Prostate gland (tissue), 2 donors: ENCODE results near the gene SDC3. TPM values are rescaled to one million over a fixed set of nuclear protein-coding genes. Genes with fewer than 3 reads are reported as not detected.
"Not testable (repeated sequence)": the region's sequence is repeated elsewhere in the genome, so short reads cannot be mapped to it uniquely, and the experiment has no call there.

Experiments used
- DNase-seq: peaks from one replicate; pipeline ENCODE4 v3.0.0-alpha.2; 2019; ENCODE audit warnings: low spot score
- H3K27ac ChIP-seq, 2 donors: fragments of 200-600 bp; sonication (generic); 2 replicates each; pipeline ENCODE4 v1.5.1; 2017 to 2019
- H3K27me3 ChIP-seq: fragments of 200-600 bp; sonication (generic); replicated peaks from 2 replicates; pipeline ENCODE4 v1.5.1; 2019; ENCODE audit not compliant: insufficient read depth
- H3K36me3 ChIP-seq, 2 donors: fragments of 200-600 bp; sonication (generic); 1 replicate in 1 of 2; 2 replicates in 1 of 2; pipeline versions ENCODE4 v1.5.1 to v1.8.1; 2017 to 2019
- H3K4me1 ChIP-seq: fragments of 200-600 bp; sonication (generic); replicated peaks from 2 replicates; pipeline ENCODE4 v1.5.1; 2019
- H3K4me3 ChIP-seq, 2 donors: fragments of 200-600 bp; sonication (generic); 2 replicates each; pipeline ENCODE4 v1.5.1; 2017 to 2019
- H3K9me3 ChIP-seq: fragments of 200-600 bp; sonication (generic); 2 replicates; pipeline ENCODE4 v1.5.1; 2017
- CTCF ChIP-seq, 4 experiments: fragments of 200-600 bp in 2 of 4; fragments of 450-650 bp in 2 of 4; sonication (generic) in 2 of 4; IDR thresholded peaks; 1 replicate in 3 of 4; 2 replicates in 1 of 4; pipeline ENCODE4 v1.5.1; 2016 to 2019; ENCODE audit warnings: antibody characterized with exemption in 4 of 4, mild to moderate bottlenecking in 2 of 4, moderate library complexity in 2 of 4
- POLR2A ChIP-seq: fragments of 450-650 bp; IDR thresholded peaks from one replicate; pipeline ENCODE4 v1.6.1; 2016; ENCODE audit warnings: antibody characterized with exemption, mild to moderate bottlenecking
- POLR2AphosphoS5 ChIP-seq: sonication (generic); formaldehyde crosslinking; IDR thresholded peaks from one replicate; pipeline ENCODE4 v1.6.1; 2017; ENCODE audit warnings: antibody characterized with exemption
- WGBS: methylation state at CpG from one replicate; pipeline ENCODE4 v1.1.5; 2018; 5-methylcytosine and 5-hydroxymethylcytosine counted together
- intact Hi-C: fragments of 100-400 bp; cut with DNase I; formaldehyde crosslinking; loops from one replicate; pipeline ENCODE4 v1.14.2; 2022
- total RNA-seq, 2 donors: library from RNA; depleted of rRNA; stranded (reverse); fragments of >200 nt; gene quantifications; one replicate each; pipeline ENCODE4 v1.1.0, GENCODE V29; 2016

Gene SDC3
- total RNA-seq, 2 donors from 2014 or later, result 25.5 to 39.6 TPM

- Histone ChIP-seq H3K27ac (no peak overlapping the region), H3K36me3 (peaks cover 0 to 12% of the 10 kb centered on the region in 2 donors), H3K27me3 (no peaks in the 10 kb centered on the region), H3K4me3 (no peak overlapping the region), H3K9me3 (no peaks in the 10 kb centered on the region), H3K4me1 (no peaks in the 10 kb centered on the region)
- TF ChIP-seq POLR2A, result no peak
- TF ChIP-seq CTCF (IDR thresholded peaks at IDR 0.05), result no peak
- TF ChIP-seq POLR2AphosphoS5, result no peak
- DNase-seq, result no peak
- intact Hi-C loops, result no loop called here
Observed at GRCh38 chr1:30947212-30947611, 38.7 kb upstream of the SDC3 start.

DNA sequence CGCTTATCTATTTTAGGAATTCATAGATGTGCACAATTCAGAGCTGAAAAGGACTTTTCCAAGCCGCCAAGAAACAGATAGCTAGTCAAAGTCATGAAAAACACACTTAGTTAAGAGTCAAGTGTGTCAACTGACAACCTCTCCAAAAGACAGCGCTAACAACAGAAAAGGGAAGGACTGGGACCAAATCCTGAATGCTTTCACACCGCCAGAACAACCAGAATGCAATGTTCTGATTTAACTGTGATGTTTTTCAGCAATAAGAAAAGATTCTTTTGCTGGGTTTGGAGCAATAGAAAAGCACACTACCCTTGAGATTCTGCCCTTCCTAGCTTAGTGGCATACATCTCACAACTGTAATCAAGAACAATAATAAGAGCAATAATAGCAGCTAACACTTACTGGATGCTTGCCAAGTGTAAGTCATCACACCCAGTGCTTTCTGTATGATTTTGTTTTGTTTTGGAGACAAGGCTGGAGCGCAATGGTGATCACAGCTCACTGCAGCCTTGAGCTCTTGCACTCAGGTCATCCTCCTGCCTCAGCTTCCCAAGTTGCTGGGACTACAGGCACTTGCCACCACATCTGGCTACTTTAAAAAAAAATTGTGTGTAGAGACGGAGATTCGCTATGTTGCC is 33.9 kb upstream of the SDC3 start:
- no peaks in the 10 kb centered on the region for H3K27me3 ChIP-seq
- WGBS, result 92% methylated on average over 7 of the region's 7 CpGs
- H3K4me1 ChIP-seq, result no peaks in the 10 kb centered on the region
- intact Hi-C loops, result no loop called here
- no peak for TF ChIP-seq POLR2AphosphoS5
- TF ChIP-seq POLR2A, result no peak
- no peak for TF ChIP-seq CTCF (IDR thresholded peaks at IDR 0.05)
- H3K27ac ChIP-seq, result no peak overlapping the region
- no peaks in the 10 kb centered on the region for H3K9me3 ChIP-seq
- H3K4me3 ChIP-seq, result no peak overlapping the region
- peaks cover 3 to 12% of the 10 kb centered on the region in 2 donors for H3K36me3 ChIP-seq
- DNase-seq, result no peak

GRCh38 chr1:30940541-30940940 is 32.0 kb upstream of the SDC3 start:
- Histone ChIP-seq H3K4me1 (no peaks in the 10 kb centered on the region), H3K9me3 (no peaks in the 10 kb centered on the region), H3K36me3 (peaks cover 3 to 13% of the 10 kb centered on the region in 2 donors), H3K27me3 (no peaks in the 10 kb centered on the region), H3K27ac (no peak overlapping the region), H3K4me3 (no peak overlapping the region)
- intact Hi-C loops, result no loop called here
- TF ChIP-seq CTCF (IDR thresholded peaks at IDR 0.05), result no peak
- no peak for TF ChIP-seq POLR2A
- TF ChIP-seq POLR2AphosphoS5, result no peak
- no peak for DNase-seq

DNA sequence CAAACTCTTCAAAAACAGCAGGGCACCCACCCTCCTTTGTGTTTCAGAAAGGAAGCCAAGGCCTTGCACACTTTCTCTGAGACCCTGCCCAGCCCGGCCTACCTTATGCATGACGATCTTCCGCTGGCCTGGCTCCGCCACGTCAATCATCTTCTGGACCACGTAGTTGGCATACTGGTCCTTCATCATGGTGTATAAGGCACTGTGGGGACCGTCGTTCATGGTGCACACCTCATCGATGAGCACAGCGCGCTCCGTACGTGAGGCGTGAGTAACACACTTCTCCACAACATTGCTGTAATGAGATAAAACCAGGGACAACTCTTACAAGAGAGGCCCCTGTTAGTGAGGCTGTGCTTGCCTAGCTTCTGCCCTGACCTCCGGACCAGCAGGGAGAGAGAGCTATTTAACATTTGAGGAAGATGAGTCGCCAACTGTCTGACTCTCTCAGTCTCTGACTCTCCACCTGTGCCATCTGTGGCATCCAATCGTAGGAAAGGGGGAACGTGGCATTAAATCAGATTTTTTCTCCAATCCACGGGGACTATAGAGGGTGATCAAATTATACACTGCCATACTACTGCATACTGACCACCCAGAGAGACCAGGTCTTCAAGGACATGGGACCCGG is 28.1 kb upstream of the SDC3 start:
- no peaks in the 10 kb centered on the region for H3K4me1 ChIP-seq
- H3K4me3 ChIP-seq, result no peak overlapping the region
- intact Hi-C loops, result loop anchor here (10.0 kb wide), 1 partner anchor 128 kb away; the partner anchor contains the start of gene PUM1
- WGBS, result 92% methylated on average over 20 of the region's 20 CpGs
- TF ChIP-seq POLR2A, result no peak
- no peak for TF ChIP-seq CTCF (IDR thresholded peaks at IDR 0.05)
- TF ChIP-seq POLR2AphosphoS5, result no peak
- H3K27me3 ChIP-seq, result no peaks in the 10 kb centered on the region
- DNase-seq, result no peak
- no peaks in the 10 kb centered on the region for H3K9me3 ChIP-seq
- peaks cover 3 to 4% of the 10 kb centered on the region in 2 donors for H3K36me3 ChIP-seq
- no peak overlapping the region for H3K27ac ChIP-seq

DNA sequence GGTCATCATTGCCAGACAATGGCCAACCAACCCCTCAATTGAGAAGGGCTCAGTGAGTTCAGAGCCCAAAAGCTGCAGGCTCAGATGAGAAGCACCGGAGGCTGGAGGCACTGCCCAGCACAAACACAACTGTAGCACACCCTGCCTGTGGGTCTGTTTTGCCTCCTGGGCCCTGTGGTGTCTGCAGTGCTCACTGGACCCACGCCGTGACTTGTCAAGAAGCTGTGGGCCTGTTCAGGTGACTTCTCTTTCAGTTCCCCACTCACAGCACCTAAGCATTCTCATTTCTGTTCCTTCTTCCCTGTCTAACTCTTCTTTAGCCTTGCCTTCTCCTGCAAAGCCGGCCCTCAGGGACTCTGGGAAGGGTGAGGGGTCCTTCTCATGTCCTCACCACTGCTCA is 27.2 kb upstream of the SDC3 start:
- H3K4me3 ChIP-seq, DNase-seq, H3K4me1 ChIP-seq, H3K27me3 ChIP-seq, H3K36me3 ChIP-seq, H3K27ac ChIP-seq, H3K9me3 ChIP-seq: not testable (repeated sequence)
- intact Hi-C loops, result loop anchor here (10.0 kb wide), 1 partner anchor 129 kb away; the partner anchor contains the start of gene PUM1
- whole genome bisulfite sequencing, result no CpG with 5 or more reads among the region's 4 CpGs
